ENCODE data around the gene GBX2.

The GBX2 gene

DNA sequence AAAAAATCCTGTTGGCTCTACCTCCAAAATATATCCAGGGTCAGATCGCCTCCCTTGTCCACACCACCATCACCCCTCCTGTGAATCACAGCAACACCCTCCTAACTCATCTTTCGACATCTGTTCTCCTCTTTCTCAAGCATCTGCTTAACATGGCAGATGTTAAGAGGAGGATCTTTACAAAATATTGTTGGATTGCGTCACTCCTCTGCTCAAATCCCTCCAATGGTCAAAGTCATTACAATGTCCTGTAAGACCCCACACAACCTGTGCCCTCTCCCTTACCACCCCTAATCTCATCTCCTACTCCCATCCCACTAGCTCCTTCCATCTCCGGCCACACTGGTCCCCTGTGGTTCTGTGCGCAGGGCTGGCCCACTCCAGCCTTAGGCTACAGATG lies 36.8 kb upstream of the GBX2 start:
- Histone ChIP-seq H3K4me1 (no peaks in the 10 kb centered on the region), H3K27me3 (ENCODE audit: low read depth) (no peaks in the 10 kb centered on the region), H3K36me3 (replicated peaks) (no peaks in the 10 kb centered on the region), H3K4me3 (no peak overlapping the region), H3K9me3 (no peaks in the 10 kb centered on the region)
- in situ Hi-C loops (cut with MboI; ENCODE audit: low sequenced_read_pairs) = no loop called here
- no peak for DNase-seq (ENCODE audit: low spot score in 2 of 2)

DNA sequence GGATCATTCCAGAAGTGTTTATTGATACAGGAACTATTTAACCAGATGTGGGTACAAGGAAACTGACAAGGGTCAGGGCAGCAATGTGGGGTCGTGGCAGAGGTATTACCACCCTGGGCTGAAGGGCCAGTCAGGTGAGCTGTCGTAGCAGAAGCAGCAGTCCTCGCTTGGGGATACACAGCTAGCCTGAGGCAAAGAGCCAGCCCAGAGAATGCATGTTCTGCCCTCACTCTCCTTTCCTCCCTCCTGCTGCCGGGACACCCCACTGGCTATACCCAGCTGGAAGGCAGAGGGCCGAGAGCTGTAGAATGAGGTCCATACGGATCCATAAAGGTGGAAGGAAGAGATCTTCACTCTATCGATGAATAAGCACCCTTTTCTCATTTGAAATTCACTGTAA lies 32.2 kb upstream of the GBX2 start:
- H3K36me3 ChIP-seq (replicated peaks) = no peaks in the 10 kb centered on the region
- no peaks in the 10 kb centered on the region for H3K4me1 ChIP-seq
- no peaks in the 10 kb centered on the region for H3K27me3 ChIP-seq (ENCODE audit: low read depth)
- in situ Hi-C loops (cut with MboI; ENCODE audit: low sequenced_read_pairs) = no loop called here
- no peaks in the 10 kb centered on the region for H3K9me3 ChIP-seq
- no peak for DNase-seq (ENCODE audit: low spot score in 2 of 2)
- no peak overlapping the region for H3K4me3 ChIP-seq

DNA sequence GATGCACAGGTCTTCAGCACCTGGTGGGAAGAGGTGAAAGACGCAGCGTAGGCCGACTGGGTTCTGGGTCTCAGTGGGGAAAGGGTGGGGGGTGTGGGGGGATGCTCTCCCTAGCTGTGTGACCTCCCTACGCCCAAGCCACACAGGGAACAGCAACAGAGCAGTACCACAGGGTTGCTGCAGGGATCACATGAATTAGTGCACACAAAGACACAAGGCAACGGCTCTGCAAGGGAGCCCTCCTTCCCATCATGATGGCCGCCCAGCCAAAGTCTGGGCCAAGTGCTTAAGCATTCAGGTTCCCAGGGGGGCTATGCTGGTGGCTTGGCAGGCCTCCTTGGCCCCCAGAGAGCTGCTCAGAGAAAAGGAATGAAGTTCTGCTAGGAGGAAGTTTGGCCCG lies 28.2 kb upstream of the GBX2 start:
- Histone ChIP-seq H3K9me3 (no peaks in the 10 kb centered on the region), H3K4me3 (no peak overlapping the region), H3K27me3 (ENCODE audit: low read depth) (no peaks in the 10 kb centered on the region), H3K36me3 (replicated peaks) (no peaks in the 10 kb centered on the region), H3K4me1 (no peaks in the 10 kb centered on the region)
- in situ Hi-C loops (cut with MboI; ENCODE audit: low sequenced_read_pairs) = no loop called here
- DNase-seq (ENCODE audit: low spot score in 2 of 2) = no peak

DNA sequence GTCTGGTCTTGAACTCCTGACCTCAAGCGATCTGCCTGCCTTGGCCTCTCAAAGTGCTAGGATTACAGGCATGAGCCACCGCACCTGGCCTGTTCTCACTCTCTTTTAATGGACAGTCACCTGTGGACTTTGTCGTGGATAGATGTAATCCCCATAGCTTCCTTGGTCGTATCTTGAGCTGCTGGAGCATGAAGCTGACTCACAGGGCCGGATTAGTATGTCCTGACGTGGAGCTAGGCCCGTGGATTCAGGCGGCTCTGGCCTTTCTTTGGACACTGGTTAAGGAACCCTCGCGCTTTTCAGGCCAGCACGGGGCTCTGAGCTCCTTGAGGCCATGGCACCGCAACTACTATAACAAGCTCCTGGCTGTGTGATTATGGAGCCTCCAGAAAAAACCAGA lies 27.5 kb upstream of the GBX2 start:
- no peak overlapping the region for H3K4me3 ChIP-seq
- H3K4me1 ChIP-seq = no peaks in the 10 kb centered on the region
- no peak for DNase-seq (ENCODE audit: low spot score in 2 of 2)
- H3K27me3 ChIP-seq (ENCODE audit: low read depth) = no peaks in the 10 kb centered on the region
- in situ Hi-C loops (cut with MboI; ENCODE audit: low sequenced_read_pairs) = no loop called here
- H3K36me3 ChIP-seq (replicated peaks) = no peaks in the 10 kb centered on the region
- no peaks in the 10 kb centered on the region for H3K9me3 ChIP-seq

DNA sequence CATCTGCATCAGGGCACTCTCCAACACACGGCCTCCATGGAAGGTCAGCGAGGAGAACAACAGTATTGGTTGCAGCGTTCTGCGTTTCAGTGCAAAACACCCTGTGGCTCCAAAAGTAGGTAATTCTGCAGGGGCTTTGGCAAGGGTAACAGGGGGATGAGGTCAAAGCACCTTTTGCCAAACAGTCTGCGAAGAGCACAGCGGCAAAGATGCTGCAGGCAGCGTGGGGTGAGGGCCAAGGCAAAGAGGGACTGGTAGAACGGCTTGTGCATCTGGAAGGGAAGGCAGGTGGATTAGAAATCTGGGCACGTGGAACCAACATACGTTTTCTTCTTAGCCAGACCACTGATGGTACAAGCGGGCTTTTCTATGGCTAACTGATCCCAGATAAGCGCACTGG lies 26.6 kb upstream of the GBX2 start:
- Histone ChIP-seq H3K4me1 (no peaks in the 10 kb centered on the region), H3K27me3 (ENCODE audit: low read depth) (no peaks in the 10 kb centered on the region), H3K9me3 (no peaks in the 10 kb centered on the region), H3K36me3 (replicated peaks) (no peaks in the 10 kb centered on the region), H3K4me3 (no peak overlapping the region)
- in situ Hi-C loops (cut with MboI; ENCODE audit: low sequenced_read_pairs) = no loop called here
- no peak for DNase-seq (ENCODE audit: low spot score in 2 of 2)

DNA sequence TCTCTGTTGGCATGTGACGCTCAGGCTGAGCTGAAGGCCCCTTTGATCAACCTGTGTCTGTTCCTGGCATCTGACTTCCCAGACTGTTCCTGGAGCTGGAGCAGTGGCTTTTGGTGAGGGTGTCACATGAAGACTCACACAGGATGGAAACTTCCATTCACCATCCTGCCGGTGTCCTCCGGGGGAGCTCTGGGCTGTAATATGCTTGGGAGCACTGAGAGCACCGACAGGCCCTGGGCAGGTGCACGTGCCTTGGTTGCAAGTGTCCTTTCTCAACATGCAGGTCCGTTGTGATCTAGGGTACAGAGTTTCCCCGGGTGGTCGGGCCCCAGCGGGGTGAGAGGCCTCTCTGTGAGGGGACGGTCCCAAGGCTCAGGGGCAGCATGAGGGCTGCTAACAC lies 24.8 kb upstream of the GBX2 start:
- no peaks in the 10 kb centered on the region for H3K27me3 ChIP-seq (ENCODE audit: low read depth)
- H3K4me3 ChIP-seq = no peak overlapping the region
- DNase-seq (ENCODE audit: low spot score in 2 of 2) = no peak
- no peaks in the 10 kb centered on the region for H3K36me3 ChIP-seq (replicated peaks)
- no peaks in the 10 kb centered on the region for H3K4me1 ChIP-seq
- in situ Hi-C loops (cut with MboI; ENCODE audit: low sequenced_read_pairs) = no loop called here
- H3K9me3 ChIP-seq = no peaks in the 10 kb centered on the region

DNA sequence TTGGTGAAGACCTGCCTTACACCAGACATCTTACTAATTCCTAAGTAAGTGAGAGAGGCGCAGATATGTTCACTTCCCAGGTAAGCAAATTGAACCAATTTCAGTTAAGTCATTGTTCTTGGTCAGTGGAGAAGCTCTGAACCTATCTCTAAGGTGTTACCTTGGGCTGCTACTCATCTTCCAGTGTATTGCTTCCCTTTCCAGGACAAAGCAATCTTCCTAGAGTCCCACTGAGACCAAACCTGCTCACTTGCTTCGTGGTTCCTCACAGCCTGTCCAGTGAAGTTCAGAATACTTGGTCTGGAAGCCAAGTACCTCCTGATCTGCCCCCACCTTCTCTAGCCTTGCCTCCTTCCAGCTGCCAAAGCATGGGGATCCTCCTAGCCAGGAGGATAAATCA lies 22.5 kb upstream of the GBX2 start:
- no peak overlapping the region for H3K4me3 ChIP-seq
- no peaks in the 10 kb centered on the region for H3K27me3 ChIP-seq (ENCODE audit: low read depth)
- H3K9me3 ChIP-seq = no peaks in the 10 kb centered on the region
- in situ Hi-C loops (cut with MboI; ENCODE audit: low sequenced_read_pairs) = no loop called here
- no peaks in the 10 kb centered on the region for H3K4me1 ChIP-seq
- no peaks in the 10 kb centered on the region for H3K36me3 ChIP-seq (replicated peaks)
- DNase-seq (ENCODE audit: low spot score in 2 of 2) = no peak

DNA sequence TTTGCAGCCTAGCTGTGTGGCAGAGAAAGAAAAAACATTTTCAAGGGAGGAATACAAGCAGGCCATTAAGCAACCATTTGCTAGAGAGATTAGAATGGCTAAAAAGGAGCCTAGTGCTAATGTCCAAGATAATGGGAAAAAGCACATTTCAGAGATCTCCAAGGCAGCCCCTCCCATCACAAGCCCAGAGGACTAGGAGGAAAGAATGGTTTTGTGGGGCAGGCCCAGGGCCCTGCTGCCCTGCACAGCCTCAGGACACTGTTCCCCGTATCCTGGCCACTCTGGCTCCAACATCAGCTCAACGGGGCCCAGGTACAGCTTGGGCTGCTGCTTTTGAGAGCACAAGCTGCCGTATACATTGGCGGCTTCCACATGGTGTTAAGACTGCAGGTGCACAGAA lies 16.5 kb upstream of the GBX2 start:
- DNase-seq (ENCODE audit: low spot score in 2 of 2) = no peak
- in situ Hi-C loops (cut with MboI; ENCODE audit: low sequenced_read_pairs) = loop anchor here (5.0 kb wide), 1 partner anchor 407 kb away; no protein-coding TSS in a partner anchor

DNA sequence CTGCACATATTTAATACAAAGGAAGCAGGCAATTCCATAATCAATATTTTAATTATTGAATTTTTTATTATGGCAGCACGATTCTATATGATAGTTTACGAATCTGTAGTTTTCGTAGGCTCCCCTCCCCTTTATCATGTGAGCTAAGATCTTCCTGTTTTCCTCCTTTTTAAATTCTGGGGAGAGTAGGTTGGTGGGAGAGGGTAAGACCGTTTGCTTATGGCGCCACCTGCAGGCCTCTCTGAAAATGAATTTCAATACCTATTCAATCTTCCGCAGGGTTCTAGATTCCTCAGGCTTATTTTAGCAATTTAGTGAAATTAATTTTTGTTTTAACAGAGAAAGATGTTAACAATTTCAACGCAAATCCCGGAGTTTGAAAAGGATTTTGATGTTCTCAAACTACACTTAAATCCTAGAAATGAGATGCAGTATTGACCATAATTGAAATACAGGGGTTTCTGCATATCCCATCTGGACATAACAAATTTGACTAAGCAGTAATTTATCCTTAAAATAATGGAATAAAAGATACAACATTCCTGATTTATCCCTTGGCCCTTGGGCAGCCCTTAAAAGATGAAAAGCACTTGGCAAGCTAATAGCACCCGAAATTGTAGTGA lies 12.8 kb upstream of the GBX2 start:
- Histone ChIP-seq H3K4me1 (peaks cover 11% of the 10 kb centered on the region), H3K27me3 (ENCODE audit: low read depth) (peaks cover 8% of the 10 kb centered on the region), H3K36me3 (replicated peaks) (no peaks in the 10 kb centered on the region), H3K9me3 (no peaks in the 10 kb centered on the region), H3K4me3 (no peak overlapping the region)
- in situ Hi-C loops (cut with MboI; ENCODE audit: low sequenced_read_pairs) = loop anchor here (5.0 kb wide), 1 partner anchor 404 kb away; no protein-coding TSS in a partner anchor
- peak; percentile 83 to 84 for DNase-seq (ENCODE audit: low spot score in 2 of 2)

More for the DNA sequence above, 16.5 kb upstream of the GBX2 start:
- no peaks in the 10 kb centered on the region for H3K36me3 ChIP-seq (replicated peaks)
- no peaks in the 10 kb centered on the region for H3K4me1 ChIP-seq
- no peaks in the 10 kb centered on the region for H3K27me3 ChIP-seq (ENCODE audit: low read depth)
- no peak overlapping the region for H3K4me3 ChIP-seq
- no peaks in the 10 kb centered on the region for H3K9me3 ChIP-seq

DNA sequence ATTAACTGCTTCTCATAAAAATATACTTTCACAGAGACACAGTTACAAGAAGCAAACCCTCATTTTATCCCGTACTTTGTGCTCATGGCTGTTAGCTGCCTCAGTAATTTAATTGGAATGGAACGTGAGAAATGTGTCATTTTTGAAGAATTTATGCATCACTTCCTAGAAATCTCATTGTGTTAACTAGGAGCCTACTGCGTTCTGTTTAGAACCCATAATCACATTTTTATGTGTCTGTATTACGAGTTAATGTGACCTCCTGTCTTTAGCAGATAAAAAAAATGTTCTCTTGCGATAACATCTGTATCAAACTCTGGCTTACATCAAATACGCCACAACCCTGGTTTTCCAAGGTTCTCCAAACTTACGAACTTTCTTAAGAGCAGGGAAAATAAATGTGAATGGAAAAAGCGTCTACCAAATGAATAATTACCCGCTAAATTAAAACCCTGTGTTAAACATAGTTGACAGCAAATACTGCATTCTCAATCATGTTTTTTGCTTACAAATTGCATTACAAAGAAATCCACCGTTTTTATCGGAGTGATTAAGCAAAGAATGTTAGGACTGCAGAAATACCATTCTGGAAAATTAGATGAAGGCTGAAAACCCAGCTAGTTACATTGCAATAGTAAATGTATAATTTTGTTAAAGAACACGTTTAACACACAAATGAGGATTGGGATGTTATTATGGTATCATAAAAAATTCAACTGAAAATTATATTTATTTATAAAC lies 12.1 kb upstream of the GBX2 start:
- Histone ChIP-seq H3K27me3 (ENCODE audit: low read depth) (peaks cover 8% of the 10 kb centered on the region), H3K9me3 (no peaks in the 10 kb centered on the region), H3K36me3 (replicated peaks) (no peaks in the 10 kb centered on the region), H3K4me3 (no peak overlapping the region), H3K4me1 (peaks cover 13% of the 10 kb centered on the region)
- DNase-seq (ENCODE audit: low spot score in 2 of 2) = no peak
- in situ Hi-C loops (cut with MboI; ENCODE audit: low sequenced_read_pairs) = loop anchor here (5.0 kb wide), 1 partner anchor 403 kb away; no protein-coding TSS in a partner anchor

DNA sequence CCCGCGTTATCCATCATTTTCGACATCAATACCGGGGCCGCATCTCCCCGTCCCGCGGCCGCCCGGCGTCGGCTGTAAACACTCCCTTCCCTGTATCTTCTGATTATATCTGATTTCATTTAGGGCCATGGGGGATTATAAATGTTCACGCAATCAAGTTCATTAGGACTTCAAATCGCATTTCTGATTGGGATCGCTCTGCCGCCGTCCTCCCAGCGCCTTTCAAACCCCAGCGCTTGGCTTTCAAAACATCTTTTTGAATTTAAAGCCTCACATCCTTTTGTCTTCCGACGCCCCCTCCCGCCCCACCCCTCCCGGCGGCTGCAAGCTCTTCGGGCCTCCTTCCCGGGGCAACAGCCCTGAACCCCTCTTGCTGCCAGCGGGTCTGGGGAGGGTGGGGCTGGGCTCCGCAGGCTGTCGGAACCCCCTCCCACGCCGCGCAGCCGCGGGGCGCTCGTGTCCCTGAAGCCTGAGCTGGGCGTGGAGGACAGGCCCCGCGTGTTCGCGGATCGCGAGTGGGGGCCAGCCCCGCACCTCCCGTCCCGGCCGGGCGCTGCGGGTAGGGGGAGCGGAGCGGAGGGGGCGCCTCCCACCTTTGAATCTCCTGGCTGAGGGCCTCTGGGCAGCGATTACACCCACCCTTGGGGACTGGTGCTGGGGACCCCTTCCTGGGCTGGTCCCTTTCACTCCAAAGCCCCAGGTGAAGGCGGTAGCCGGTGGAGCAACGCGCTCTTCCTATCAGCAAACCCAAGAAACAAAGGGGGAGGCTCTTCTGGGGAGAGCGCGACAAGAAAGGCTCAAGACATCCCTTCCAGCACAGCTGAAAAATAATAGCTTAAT lies 11.3 kb upstream of the GBX2 start:
- in situ Hi-C loops (cut with MboI; ENCODE audit: low sequenced_read_pairs) = loop anchor here (5.0 kb wide), 1 partner anchor 402 kb away; no protein-coding TSS in a partner anchor
- no peaks in the 10 kb centered on the region for H3K36me3 ChIP-seq (replicated peaks)
- DNase-seq (ENCODE audit: low spot score in 2 of 2) = no peak
- no peak overlapping the region; the same call in 1 of the 2 replicates for H3K4me3 ChIP-seq
- H3K27me3 ChIP-seq (ENCODE audit: low read depth) = peaks cover 8% of the 10 kb centered on the region
- peaks cover 21% of the 10 kb centered on the region for H3K4me1 ChIP-seq
- no peaks in the 10 kb centered on the region for H3K9me3 ChIP-seq

DNA sequence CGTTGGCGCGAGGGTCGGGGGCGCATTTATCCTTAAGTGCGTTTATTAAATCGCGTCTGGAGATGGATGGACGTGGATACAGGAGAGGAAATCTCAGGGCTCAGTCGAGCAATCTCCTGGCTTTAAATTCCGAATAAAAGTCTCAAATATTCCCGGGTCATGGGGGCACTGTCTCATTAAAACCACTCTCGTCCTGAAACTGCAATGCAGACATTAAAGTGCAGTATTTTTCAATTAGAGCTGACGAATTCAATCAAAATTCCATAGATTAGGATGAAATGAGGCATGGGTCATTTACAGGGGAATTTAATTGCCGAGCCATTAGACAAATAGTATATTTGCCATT lies 10.7 kb upstream of the GBX2 start:
- DNase-seq (ENCODE audit: low spot score in 2 of 2) = no peak
- H3K9me3 ChIP-seq = no peaks in the 10 kb centered on the region
- peaks cover 14% of the 10 kb centered on the region for H3K27me3 ChIP-seq (ENCODE audit: low read depth)
- H3K4me1 ChIP-seq = peaks cover 24% of the 10 kb centered on the region
- peak overlapping the region; percentile 16 for H3K4me3 ChIP-seq
- H3K36me3 ChIP-seq (replicated peaks) = no peaks in the 10 kb centered on the region
- in situ Hi-C loops (cut with MboI; ENCODE audit: low sequenced_read_pairs) = no loop called here

DNA sequence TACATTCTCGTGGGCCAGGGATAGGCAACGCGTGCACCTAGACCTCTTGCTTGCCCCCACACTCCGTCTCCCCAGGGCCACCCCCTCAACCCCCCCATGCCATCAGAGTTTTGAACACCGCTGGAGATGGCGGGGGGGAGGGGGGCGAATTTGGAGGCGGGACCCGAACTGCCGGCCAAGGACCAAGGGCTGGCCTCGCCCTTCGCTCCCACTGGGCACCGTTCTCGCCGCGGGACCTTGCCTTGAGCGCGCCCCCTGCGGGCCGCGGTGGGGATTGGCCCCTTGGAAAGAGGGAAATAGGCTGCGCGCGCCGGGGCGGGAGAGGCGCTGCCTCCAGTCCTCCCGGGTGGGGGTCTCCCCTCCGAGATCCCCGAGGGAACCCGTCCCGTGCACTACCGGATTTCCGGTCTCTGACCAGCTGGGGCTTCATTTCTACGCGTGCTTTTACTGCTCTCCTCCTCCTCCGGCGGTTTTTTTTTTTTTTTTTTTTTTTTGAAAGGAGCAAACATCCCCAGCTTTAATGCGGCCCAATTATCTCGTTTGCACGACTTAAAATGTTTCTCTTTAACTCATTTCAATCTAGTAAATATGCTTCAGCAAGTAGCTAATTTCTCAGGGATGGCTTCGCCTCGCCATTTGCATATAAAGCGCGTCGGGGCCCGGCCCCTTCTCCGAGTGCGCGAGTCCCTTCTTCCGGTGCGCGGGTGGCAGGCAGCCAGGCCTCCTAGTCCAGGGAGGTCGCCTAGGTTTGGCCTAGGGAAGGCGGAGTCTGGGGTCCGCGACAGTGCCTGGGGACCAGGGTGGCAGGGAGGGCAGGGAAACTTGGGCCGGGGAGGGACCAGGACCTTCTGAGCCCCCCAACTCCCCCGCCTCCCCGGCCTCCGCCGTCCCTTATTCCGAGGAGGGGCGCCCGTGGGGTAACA lies 10.0 kb upstream of the GBX2 start:
- Histone ChIP-seq H3K9me3 (no peaks in the 10 kb centered on the region; the same call in 1 of the 2 replicates), H3K4me1 (peaks cover 24% of the 10 kb centered on the region), H3K36me3 (replicated peaks) (no peaks in the 10 kb centered on the region), H3K27me3 (ENCODE audit: low read depth) (peaks cover 15% of the 10 kb centered on the region), H3K4me3 (peak overlapping the region; percentile 16)
- DNase-seq (ENCODE audit: low spot score in 2 of 2) = peak; percentile 50 to 89
- in situ Hi-C loops (cut with MboI; ENCODE audit: low sequenced_read_pairs) = no loop called here

Measured in HAP-1 (cell line).